Prostate gland (tissue), 2 donors: ENCODE data around the gene SCARB1. TPM values are rescaled to one million over a fixed set of nuclear protein-coding genes. Genes with fewer than 3 reads are reported as not detected.

Source experiments
- DNase-seq: peaks from one replicate; pipeline ENCODE4 v3.0.0-alpha.2; 2019; ENCODE audit warnings: low spot score
- H3K27ac ChIP-seq, 2 donors: fragments of 200-600 bp; sonication (generic); 2 replicates each; pipeline ENCODE4 v1.5.1; 2017 to 2019
- H3K27me3 ChIP-seq: fragments of 200-600 bp; sonication (generic); replicated peaks from 2 replicates; pipeline ENCODE4 v1.5.1; 2019; ENCODE audit not compliant: insufficient read depth
- H3K36me3 ChIP-seq, 2 donors: fragments of 200-600 bp; sonication (generic); 1 replicate in 1 of 2; 2 replicates in 1 of 2; pipeline versions ENCODE4 v1.5.1 to v1.8.1; 2017 to 2019
- H3K4me1 ChIP-seq: fragments of 200-600 bp; sonication (generic); replicated peaks from 2 replicates; pipeline ENCODE4 v1.5.1; 2019
- H3K4me3 ChIP-seq, 2 donors: fragments of 200-600 bp; sonication (generic); 2 replicates each; pipeline ENCODE4 v1.5.1; 2017 to 2019
- H3K9me3 ChIP-seq: fragments of 200-600 bp; sonication (generic); 2 replicates; pipeline ENCODE4 v1.5.1; 2017
- POLR2A ChIP-seq: fragments of 450-650 bp; IDR thresholded peaks from one replicate; pipeline ENCODE4 v1.6.1; 2016; ENCODE audit warnings: antibody characterized with exemption, mild to moderate bottlenecking
- POLR2AphosphoS5 ChIP-seq: sonication (generic); formaldehyde crosslinking; IDR thresholded peaks from one replicate; pipeline ENCODE4 v1.6.1; 2017; ENCODE audit warnings: antibody characterized with exemption
- WGBS: methylation state at CpG from one replicate; pipeline ENCODE4 v1.1.5; 2018; 5-methylcytosine and 5-hydroxymethylcytosine counted together
- intact Hi-C: fragments of 100-400 bp; cut with DNase I; formaldehyde crosslinking; loops from one replicate; pipeline ENCODE4 v1.14.2; 2022
- total RNA-seq, 2 donors: library from RNA; depleted of rRNA; stranded (reverse); fragments of >200 nt; gene quantifications; one replicate each; pipeline ENCODE4 v1.1.0, GENCODE V29; 2016
- TF ChIP-seq, protein P1 (sequence below), 4 experiments: fragments of 200-600 bp in 2 of 4; fragments of 450-650 bp in 2 of 4; sonication (generic) in 2 of 4; IDR thresholded peaks; 1 replicate in 3 of 4; 2 replicates in 1 of 4; pipeline ENCODE4 v1.5.1; 2016 to 2019; ENCODE audit warnings: antibody characterized with exemption in 4 of 4, mild to moderate bottlenecking in 2 of 4, moderate library complexity in 2 of 4

Gene SCARB1
- total RNA-seq, 2 donors from 2014 or later, result 28.0 to 44.4 TPM

DNA sequence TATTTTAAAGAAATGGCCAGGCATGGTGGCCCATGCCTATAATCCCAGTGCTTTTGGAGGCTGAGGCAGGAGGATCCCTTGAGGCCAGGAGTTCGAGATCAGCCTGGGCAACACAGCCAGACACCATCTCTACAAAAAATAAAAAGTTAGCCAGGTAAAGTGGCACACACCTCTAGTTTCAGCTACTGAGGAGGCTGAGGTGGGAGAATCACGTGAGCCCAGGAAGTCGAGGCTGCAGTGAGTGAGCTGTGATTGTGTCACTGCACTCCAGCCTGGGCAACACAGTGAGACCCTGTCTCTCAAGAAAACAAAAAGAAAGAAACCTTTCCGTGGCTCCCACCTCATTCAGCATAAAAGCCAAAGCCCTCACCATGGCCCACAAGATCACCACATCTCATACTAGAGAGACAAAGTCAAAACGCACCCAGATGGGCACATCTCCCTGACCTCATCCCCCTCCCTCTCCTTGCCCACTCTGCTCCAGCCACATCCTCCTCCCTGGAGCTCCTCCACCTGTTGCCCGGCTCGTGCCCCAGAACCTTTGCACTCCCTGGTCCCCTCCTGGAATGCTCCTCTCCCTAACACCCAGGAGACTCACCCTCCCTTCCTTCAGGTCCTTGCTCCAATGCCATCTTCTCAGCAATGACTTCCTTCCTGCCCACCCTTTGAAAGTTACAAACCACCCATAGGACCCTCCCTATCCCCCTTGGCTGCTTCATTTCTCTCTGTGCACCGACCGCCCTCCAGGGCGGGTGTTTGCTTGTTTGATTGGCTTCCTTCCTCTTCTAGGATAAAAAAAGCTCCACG lies 4.8 kb upstream of the SCARB1 start:
- Histone ChIP-seq H3K4me3 (no peak overlapping the region), H3K4me1 (no peaks in the 10 kb centered on the region), H3K9me3 (no peaks in the 10 kb centered on the region), H3K27me3 (no peaks in the 10 kb centered on the region), H3K27ac (no peak overlapping the region), H3K36me3 (no peaks in the 10 kb centered on the region)
- 70% methylated on average over 11 of the region's 11 CpGs for WGBS
- DNase-seq, result no peak
- intact Hi-C loops, result no loop called here
- TF ChIP-seq POLR2AphosphoS5 (no peak), POLR2A (no peak)
- TF ChIP-seq, protein P1, sequence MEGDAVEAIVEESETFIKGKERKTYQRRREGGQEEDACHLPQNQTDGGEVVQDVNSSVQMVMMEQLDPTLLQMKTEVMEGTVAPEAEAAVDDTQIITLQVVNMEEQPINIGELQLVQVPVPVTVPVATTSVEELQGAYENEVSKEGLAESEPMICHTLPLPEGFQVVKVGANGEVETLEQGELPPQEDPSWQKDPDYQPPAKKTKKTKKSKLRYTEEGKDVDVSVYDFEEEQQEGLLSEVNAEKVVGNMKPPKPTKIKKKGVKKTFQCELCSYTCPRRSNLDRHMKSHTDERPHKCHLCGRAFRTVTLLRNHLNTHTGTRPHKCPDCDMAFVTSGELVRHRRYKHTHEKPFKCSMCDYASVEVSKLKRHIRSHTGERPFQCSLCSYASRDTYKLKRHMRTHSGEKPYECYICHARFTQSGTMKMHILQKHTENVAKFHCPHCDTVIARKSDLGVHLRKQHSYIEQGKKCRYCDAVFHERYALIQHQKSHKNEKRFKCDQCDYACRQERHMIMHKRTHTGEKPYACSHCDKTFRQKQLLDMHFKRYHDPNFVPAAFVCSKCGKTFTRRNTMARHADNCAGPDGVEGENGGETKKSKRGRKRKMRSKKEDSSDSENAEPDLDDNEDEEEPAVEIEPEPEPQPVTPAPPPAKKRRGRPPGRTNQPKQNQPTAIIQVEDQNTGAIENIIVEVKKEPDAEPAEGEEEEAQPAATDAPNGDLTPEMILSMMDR (IDR thresholded peaks at IDR 0.05), result no peak

DNA sequence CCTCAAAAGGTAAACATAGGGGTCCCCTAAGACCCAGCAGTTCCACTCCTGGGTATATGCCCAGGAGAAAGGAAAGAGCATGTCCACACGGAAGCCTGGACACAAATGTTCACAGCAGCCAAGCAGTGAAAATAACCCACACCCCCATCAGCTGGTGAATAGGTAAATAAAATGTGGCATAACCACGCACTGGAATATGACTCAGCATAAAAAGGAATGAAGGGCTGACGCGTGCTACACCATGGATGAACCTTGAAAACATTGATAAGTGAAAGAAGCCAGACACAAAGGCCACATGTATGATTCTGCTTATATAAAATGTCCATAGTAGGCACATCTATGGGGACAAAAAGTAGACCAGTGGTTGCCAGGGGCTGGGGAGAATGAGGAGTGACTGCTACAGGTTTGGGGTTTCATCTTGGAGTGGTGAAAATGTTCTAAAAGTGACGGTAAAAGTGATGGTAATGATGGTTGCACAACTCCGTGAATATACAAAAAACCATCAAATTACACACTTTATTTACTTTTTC lies 3.8 kb upstream of the SCARB1 start:
- no peak for DNase-seq
- H3K27ac ChIP-seq, result no peak overlapping the region
- 70% methylated on average over 6 of the region's 6 CpGs for WGBS
- no peak overlapping the region for H3K4me3 ChIP-seq
- no peaks in the 10 kb centered on the region for H3K4me1 ChIP-seq
- H3K27me3 ChIP-seq, result no peaks in the 10 kb centered on the region
- no peaks in the 10 kb centered on the region for H3K9me3 ChIP-seq
- intact Hi-C loops, result no loop called here
- no peak for TF ChIP-seq POLR2AphosphoS5
- TF ChIP-seq POLR2A, result no peak
- TF ChIP-seq, protein P1 (IDR thresholded peaks at IDR 0.05), result no peak
- H3K36me3 ChIP-seq, result no peaks in the 10 kb centered on the region

DNA sequence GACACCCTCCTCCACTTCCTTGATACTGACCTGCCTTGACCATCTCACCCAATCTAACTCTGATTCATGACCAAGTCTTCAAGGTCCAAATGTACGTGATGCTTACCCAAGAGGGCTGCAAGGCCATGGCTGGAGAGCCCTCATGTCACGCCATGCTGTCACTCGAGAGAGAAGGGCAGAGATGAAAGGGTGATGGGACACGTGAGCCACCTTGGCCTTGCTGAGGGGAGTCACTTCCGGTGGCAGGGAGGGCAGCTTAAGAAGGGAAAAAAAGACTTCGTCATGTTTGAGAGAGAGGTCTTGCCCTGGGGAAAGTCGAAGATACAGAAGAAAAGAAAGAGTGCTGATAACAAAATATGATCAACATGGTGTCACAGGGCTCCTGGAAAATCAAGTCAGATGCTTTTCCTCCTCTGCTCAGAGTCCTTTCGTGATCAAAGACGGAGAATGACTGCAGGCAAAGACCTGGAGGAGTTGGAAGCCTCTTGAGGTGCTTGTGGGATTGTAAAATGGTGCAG lies 3.3 kb upstream of the SCARB1 start:
- intact Hi-C loops, result no loop called here
- Histone ChIP-seq H3K9me3 (no peaks in the 10 kb centered on the region), H3K27ac (no peak overlapping the region), H3K27me3 (no peaks in the 10 kb centered on the region), H3K4me3 (no peak overlapping the region), H3K4me1 (no peaks in the 10 kb centered on the region), H3K36me3 (no peaks in the 10 kb centered on the region)
- WGBS, result 90% methylated on average over 9 of the region's 9 CpGs
- DNase-seq, result no peak
- TF ChIP-seq, protein P1 (IDR thresholded peaks at IDR 0.05), result no peak

DNA sequence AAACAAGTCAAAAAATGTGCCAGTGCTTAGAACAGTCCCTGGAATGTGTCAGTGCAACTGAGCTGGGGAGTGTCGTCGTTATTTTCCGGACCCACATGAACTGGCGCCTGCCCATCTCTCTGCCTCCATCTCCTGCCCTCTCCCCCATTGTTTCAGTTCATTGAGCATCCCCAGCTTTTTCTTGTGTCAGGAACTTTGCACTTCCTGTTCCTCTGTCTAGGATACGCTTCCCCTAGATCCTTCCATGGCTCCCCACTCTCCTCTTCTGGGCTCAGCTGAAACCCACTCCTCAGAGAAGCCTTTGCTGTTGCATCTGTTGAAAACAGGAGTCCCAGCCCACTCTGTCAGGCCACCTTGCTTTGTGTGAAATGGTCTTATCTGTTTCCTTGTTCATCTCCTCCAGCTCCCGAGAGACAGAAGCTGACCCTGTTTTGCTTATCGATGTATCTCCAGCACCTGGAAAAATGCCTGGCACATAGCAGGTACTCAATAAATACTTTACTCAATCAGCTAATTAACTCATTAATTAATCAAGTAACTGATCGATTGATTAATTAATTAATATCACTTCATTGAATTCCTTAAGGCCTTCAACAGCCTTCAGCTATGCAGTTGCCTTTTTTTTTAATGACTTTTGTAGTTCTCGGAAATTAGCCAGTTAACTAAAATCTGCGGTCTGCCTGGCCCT lies 2.7 kb upstream of the SCARB1 start:
- Histone ChIP-seq H3K4me1 (no peaks in the 10 kb centered on the region), H3K9me3 (no peaks in the 10 kb centered on the region), H3K27ac (no peak overlapping the region), H3K36me3 (no peaks in the 10 kb centered on the region), H3K4me3 (no peak overlapping the region), H3K27me3 (no peaks in the 10 kb centered on the region)
- intact Hi-C loops, result no loop called here
- no peak for TF ChIP-seq POLR2A
- no peak for TF ChIP-seq POLR2AphosphoS5
- TF ChIP-seq, protein P1 (IDR thresholded peaks at IDR 0.05), result no peak
- no peak for DNase-seq
- 88% methylated on average over 10 of the region's 10 CpGs for WGBS
